Ascending aorta (tissue), 2 donors: Measurements from ENCODE around the gene TMTC2. TPM values are rescaled to one million over a fixed set of nuclear protein-coding genes. Genes with fewer than 3 reads are reported as not detected.

ENCODE experiments used
- DNase-seq, 2 donors: peaks; one replicate each; pipeline ENCODE4 v3.0.0-alpha.2; 2019; ENCODE audit warnings: low spot score in 2 of 2
- H3K27ac ChIP-seq, 2 donors: fragments of 200-600 bp; sonication (generic); one replicate each; pipeline ENCODE4 v1.5.1; 2016 to 2017; ENCODE audit warnings: mild to moderate bottlenecking in 1 of 2
- H3K27me3 ChIP-seq: fragments of 200-600 bp; sonication (generic); one replicate; pipeline ENCODE4 v1.5.1; 2017
- H3K36me3 ChIP-seq, 2 donors: fragments of 200-600 bp; sonication (generic); one replicate each; pipeline ENCODE4 v1.5.1; 2016
- H3K4me1 ChIP-seq, 2 donors: fragments of 200-600 bp; sonication (generic); one replicate each; pipeline ENCODE4 v1.5.1; 2016 to 2017; ENCODE audit warnings: mild to moderate bottlenecking in 1 of 2
- H3K4me3 ChIP-seq, 2 donors: fragments of 200-600 bp; sonication (generic); one replicate each; pipeline ENCODE4 v1.5.1; 2016 to 2017; ENCODE audit warnings: mild to moderate bottlenecking in 1 of 2
- H3K9me3 ChIP-seq, 2 donors: fragments of 200-600 bp; sonication (generic); one replicate each; pipeline ENCODE4 v1.5.1; 2016
- intact Hi-C: fragments of 100-400 bp; cut with DNase I; formaldehyde crosslinking; loops from one replicate; pipeline ENCODE4 v1.15.1; 2023
- total RNA-seq: library from RNA; depleted of rRNA; stranded (reverse); fragments of >200 nt; gene quantifications from one replicate; pipeline ENCODE4 v1.1.0, GENCODE V29; 2016
- TF ChIP-seq, protein P1 (sequence below), 3 experiments: fragments of 200-600 bp in 2 of 3; fragments of 450-650 bp in 1 of 3; sonication (generic) in 2 of 3; IDR thresholded peaks; one replicate each; pipeline ENCODE4 v1.5.1; 2016 to 2019; ENCODE audit warnings: antibody characterized with exemption in 3 of 3, mild to moderate bottlenecking in 1 of 3, moderate library complexity in 1 of 3

Gene TMTC2
- total RNA-seq, 1 donor from 2014 or later, result 6.8 TPM

DNA sequence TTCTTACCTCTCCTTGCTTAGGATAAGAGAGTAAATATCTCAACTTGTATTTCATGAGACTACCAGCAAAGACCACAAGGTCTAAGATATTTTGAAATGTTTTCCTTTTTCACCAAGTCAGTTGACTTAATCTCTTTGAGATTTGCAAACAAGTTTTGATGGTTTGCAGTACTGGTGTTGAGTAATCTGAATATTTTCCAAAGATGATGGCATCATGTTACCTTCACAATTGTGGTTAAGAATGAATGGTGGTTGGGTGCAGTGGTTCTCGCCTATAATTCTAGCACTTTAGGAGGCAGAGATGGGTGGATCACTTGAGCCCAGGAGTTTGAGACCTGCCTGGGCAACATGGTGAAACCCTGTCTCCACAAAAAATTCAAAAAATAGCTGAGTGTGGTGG lies 225.7 kb downstream of the TMTC2 start:
- Histone ChIP-seq H3K27ac (no peak overlapping the region), H3K36me3 (no peaks in the 10 kb centered on the region), H3K4me1 (no peaks in the 10 kb centered on the region), H3K27me3 (no peaks in the 10 kb centered on the region), H3K9me3 (no peaks in the 10 kb centered on the region), H3K4me3 (no peak overlapping the region)
- intact Hi-C loops, result no loop called here
- DNase-seq, result no peak
- TF ChIP-seq, protein P1, sequence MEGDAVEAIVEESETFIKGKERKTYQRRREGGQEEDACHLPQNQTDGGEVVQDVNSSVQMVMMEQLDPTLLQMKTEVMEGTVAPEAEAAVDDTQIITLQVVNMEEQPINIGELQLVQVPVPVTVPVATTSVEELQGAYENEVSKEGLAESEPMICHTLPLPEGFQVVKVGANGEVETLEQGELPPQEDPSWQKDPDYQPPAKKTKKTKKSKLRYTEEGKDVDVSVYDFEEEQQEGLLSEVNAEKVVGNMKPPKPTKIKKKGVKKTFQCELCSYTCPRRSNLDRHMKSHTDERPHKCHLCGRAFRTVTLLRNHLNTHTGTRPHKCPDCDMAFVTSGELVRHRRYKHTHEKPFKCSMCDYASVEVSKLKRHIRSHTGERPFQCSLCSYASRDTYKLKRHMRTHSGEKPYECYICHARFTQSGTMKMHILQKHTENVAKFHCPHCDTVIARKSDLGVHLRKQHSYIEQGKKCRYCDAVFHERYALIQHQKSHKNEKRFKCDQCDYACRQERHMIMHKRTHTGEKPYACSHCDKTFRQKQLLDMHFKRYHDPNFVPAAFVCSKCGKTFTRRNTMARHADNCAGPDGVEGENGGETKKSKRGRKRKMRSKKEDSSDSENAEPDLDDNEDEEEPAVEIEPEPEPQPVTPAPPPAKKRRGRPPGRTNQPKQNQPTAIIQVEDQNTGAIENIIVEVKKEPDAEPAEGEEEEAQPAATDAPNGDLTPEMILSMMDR (IDR thresholded peaks at IDR 0.05), result no peak

DNA sequence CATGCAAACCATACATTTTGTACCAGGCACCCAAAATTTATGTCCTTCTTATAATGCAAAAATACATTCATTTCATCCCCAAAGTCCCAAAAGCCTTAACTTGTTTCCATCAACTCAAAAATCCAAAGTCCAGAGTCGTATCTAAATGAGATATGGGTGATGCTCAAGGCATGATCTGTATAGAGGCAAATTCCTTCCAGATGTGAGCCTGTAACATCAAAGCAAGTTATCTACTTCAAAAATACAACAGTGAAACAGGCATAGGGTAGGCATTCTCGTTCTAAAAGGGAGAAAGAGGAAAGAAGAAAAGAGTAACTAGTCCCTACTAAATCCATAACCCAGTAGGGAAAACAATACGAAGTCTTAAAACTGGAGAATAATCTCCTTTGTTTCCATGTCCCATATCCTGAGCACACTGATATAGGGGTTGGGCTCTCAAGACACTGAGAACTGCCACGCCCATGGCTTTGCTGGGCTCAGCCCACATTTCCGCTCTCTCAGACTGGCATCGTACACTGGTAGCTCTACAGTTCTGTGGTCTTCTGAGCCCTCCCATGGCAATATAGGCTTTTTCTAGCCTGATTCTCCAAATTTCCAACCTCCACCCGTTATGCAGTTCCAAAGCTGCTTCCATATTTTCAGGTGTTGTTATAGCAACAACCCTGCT lies 232.8 kb downstream of the TMTC2 start:
- Histone ChIP-seq H3K9me3 (no peaks in the 10 kb centered on the region), H3K4me1 (no peaks in the 10 kb centered on the region), H3K27me3 (no peaks in the 10 kb centered on the region), H3K4me3 (no peak overlapping the region), H3K27ac (no peak overlapping the region), H3K36me3 (no peaks in the 10 kb centered on the region)
- DNase-seq, result no peak
- TF ChIP-seq, protein P1 (IDR thresholded peaks at IDR 0.05), result no peak
- intact Hi-C loops, result no loop called here

DNA sequence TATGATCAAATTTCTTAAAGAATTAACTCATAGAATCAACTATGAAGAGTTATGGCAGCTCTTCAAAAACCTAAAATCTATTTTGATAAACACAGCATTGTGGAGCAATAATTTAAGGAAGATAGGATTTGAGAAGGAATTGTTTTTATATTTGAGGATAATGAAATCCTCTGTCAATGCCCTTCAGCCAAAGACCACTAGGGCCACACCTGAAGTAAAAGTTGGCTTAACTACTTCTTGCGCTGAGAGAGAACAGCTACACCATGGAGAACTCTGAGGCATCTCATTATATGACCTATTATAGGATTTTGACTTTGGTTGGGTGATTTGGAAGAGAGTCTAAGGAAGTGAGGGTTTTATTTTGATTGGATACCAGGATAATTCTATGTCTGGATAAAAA lies 237.2 kb downstream of the TMTC2 start:
- no peaks in the 10 kb centered on the region for H3K36me3 ChIP-seq
- TF ChIP-seq, protein P1 (IDR thresholded peaks at IDR 0.05), result no peak
- H3K27ac ChIP-seq, result no peak overlapping the region
- H3K4me1 ChIP-seq, result no peaks in the 10 kb centered on the region
- no peaks in the 10 kb centered on the region for H3K27me3 ChIP-seq
- no peak overlapping the region for H3K4me3 ChIP-seq
- DNase-seq, result no peak
- intact Hi-C loops, result no loop called here
- no peaks in the 10 kb centered on the region for H3K9me3 ChIP-seq

DNA sequence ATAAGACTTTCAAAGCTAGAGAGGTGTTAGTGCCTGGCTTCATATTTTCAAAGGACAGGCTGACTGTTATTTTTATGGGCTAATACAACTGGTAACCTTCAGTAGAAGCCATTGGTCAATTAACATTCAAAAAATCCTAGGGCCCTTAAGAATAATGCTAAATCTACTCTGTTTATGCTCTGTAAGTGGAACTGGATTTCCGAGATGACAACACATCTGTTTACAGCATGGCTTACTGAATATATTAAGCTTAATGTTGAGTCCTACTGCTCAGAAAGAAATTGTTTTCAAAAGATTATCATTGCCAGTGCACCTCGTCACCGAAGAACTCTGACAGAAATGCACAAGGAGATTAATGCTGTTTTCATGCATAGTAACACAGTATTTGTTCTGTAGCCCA lies 239.9 kb downstream of the TMTC2 start:
- H3K4me1 ChIP-seq, result no peaks in the 10 kb centered on the region

DNA sequence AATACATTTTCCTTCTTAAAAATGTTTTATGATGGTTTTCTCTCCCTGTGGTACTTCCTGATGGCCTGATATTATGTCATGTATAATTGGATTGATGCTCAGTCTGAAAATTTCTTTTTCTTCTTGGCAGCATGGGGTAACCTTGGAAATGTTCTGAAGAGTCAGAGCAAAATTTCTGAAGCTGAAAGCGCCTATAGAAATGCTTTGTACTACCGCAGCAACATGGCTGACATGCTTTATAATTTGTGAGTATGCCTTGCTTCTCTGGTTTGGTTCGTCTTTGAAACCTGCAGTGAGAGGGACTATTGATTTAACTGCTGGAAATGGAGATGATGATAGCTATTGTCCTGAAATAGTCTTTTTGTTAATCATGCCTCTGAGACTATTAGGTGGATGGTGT lies 243.6 kb downstream of the TMTC2 start:
- intact Hi-C loops, result no loop called here
- no peak for DNase-seq
- no peak overlapping the region for H3K27ac ChIP-seq

More for the DNA sequence above, 239.9 kb downstream of the TMTC2 start:
- Histone ChIP-seq H3K9me3 (no peaks in the 10 kb centered on the region), H3K36me3 (no peaks in the 10 kb centered on the region), H3K4me3 (no peak overlapping the region), H3K27me3 (no peaks in the 10 kb centered on the region), H3K27ac (no peak overlapping the region)
- TF ChIP-seq, protein P1 (IDR thresholded peaks at IDR 0.05), result no peak
- DNase-seq, result no peak
- intact Hi-C loops, result no loop called here

More for the DNA sequence above, 243.6 kb downstream of the TMTC2 start:
- H3K4me3 ChIP-seq, result no peak overlapping the region
- no peaks in the 10 kb centered on the region for H3K4me1 ChIP-seq
- no peaks in the 10 kb centered on the region for H3K27me3 ChIP-seq
- no peaks in the 10 kb centered on the region for H3K36me3 ChIP-seq
- TF ChIP-seq, protein P1 (IDR thresholded peaks at IDR 0.05), result no peak
- H3K9me3 ChIP-seq, result no peaks in the 10 kb centered on the region
